Measurements from ENCODE around the gene SPAG16.

The SPAG16 gene

DNA sequence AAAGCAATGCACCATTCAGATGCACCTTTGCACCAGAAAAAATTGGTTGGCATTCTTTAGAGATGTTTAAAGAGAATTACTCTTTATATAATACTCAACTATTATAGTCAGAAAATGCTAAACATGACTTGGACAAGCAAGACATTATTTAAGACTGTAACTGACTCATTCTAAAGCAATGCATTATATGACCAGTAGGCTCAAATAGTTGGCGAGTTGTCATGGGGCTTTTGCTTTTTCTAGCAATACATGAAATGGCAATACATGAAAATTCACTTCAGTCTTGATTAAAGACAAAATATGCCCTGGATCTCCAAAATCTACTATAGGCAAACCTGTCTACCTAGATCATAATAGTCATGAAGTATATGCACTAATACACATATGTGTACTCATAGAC is 909.7 kb downstream of the SPAG16 start:
- peak; percentile 4 for DNase-seq

DNA sequence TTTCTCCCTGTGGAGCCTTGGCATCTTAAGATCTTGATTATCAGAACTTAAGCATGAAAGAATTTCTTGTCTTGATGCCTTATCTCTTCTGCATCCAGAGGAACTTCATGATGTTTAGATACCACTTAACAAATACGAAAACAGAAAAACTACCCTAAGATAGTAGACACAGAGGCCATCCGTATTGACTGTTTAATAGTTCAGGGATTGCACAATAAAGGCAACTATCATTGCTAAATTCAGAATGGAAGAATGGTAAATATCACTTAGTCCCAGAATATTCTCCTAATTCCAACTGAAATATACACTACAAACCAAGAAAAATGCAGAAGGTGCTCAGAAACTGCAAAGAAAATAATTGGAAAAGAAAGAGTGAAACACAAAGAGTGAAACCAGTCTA is 912.0 kb downstream of the SPAG16 start:
- no peak for DNase-seq

DNA sequence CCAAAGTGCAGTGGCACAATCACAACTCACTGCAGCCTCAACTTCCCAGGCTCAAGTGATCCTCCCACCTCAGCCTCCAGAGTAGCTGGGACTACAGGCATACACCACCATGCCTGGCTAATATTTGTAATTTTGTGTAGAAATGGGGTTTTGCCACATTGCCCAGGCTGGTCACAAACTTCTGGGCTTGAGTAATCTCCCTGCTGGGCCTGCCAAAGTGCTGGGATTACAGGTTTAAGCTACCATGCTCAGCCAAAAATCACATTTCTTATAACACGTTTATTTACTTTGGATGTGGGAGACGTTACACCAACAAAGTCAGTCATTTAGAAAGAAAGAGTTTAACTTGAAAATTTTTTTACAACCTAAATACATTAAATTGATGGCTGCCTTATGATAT is 917.6 kb downstream of the SPAG16 start:
- DNase-seq, result no peak

DNA sequence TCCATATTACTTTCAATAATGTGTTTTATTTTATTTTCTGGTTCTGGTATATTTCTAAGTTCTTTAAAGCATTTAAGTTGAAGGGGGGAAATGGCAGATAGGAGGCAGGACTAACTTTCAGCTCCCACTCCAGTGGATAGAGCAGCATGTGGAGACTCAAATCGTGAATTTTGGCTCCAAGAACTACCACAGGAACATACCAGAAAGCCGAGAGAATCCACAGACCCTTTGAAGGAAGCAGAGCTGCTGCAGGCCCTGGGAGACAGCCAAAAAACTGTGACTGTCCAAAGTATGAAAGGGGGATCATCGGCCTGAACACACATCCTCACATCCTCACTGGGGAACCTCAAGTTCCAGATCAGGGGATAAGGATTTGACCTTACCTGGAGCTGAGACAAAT is 919.0 kb downstream of the SPAG16 start:
- DNase-seq, result no peak

DNA sequence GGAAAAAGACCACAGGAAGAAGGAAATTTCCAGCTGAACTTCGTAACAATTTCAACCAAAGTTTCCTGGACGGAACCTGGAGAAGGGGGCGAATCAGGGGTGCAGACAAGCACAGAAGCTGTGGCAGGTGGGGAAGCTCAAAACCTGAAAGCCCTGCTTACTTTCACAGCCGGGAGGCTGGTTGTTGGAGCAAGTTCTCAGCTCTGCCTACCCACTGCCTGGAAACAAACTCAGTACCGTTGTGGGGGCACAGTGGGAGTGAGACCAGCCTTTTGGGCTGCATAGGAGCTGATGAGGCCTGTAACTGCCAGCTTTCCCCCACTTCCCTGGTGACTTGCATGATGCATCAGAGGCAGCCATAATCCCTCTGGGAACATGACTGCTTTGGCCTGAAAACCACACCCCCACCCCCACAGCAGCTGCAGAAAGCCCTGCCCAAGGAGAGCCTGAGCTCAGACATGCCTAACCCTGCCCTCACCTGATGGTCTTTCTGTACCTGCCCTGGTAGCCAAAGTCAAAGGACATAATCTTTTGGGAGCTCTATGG is 919.6 kb downstream of the SPAG16 start:
- DNase-seq, result no peak

DNA sequence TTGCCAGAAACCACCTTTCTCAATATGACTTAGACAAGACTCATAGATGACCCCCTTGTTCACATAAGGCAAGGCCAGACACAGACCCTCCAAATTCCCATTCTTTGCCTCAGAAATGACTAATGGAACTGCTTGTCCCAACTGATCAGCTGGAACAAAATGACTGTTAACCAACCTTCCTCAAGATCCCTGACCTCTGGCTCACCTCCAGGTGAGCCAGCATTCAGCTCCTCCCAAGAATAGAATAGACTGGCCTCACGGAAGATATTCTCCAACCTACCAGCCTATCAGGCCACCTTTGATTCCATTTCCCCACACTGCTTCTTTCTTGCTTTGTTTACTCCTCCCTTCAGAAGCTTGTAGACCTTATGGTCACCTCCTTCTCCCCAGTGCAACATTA is 930.8 kb downstream of the SPAG16 start:
- DNase-seq, result no peak

DNA sequence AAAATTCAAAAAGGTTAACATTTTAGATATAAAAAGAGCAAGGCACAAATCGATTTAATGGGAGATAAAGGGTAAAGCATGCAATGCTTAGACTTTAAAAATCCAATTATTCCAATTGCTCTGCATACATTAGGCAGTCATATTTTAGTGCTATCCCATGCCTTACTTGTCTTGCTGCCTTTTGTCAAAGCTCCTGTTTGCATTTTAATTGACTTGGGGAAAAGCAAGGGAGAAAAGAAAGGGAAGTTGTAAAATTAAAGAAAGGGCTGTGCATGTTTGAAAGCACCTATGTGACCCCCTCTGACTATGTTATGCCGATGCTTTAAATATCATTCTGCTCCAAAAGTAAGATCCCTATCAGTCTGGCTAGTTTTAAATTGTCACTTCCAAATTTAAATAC is 932.9 kb downstream of the SPAG16 start:
- DNase-seq, result no peak

DNA sequence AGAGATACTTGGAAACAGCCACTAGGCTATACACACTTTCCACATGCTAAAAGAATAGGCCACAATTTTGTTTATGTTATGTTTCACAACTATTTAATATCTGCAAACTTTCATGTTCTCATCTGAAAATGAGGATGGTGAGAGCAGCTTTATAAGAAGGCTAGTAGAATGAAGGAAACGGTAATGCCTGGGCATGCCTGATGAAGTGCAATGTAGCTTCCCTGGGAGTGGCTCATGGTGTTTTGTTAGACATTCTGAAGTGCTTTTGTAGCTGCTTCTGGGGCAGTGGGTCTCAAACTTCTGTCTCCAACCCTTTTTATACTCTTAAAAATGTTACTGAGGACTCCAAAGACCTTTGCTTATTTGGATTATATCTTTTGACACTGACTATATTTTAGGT is 933.3 kb downstream of the SPAG16 start:
- no peak for DNase-seq

DNA sequence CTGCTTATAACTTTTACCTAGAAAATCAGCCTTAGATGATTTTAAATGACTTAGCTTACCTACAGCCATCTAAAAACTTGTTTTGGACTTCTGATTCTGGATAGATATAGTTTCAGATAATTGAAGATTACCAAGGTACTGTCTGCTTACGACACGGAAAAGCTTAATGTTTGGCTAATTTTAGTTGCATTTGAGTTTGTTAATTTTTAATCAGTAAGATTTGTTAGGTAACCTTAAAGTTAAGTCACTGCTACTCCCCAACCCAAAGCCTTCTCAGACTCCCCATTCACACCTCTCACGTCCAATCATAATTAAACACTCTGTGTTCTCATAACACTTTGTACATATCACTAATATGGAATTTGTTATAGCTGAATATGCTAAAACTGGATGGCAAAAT is 936.0 kb downstream of the SPAG16 start:
- DNase-seq, result no peak

DNA sequence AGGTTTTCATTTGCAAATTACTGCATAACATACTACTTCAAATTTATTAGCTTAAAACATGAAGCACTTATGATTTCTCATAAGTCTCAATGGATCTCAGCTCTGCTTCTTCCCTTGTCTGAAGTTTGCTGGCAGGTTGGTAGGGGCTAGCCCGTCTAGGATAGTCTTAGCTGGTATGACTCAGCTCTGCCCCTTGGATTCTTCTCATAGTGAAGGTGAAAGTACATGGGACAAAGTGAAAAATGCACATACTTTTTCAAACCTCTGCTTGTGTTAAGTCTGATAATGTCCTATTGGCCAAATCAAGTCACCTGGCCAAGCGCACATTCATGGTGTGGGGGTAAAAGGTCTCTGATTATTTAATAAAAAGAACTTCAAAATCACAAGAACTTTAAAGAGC is 941.8 kb downstream of the SPAG16 start:
- no peak for DNase-seq

DNA sequence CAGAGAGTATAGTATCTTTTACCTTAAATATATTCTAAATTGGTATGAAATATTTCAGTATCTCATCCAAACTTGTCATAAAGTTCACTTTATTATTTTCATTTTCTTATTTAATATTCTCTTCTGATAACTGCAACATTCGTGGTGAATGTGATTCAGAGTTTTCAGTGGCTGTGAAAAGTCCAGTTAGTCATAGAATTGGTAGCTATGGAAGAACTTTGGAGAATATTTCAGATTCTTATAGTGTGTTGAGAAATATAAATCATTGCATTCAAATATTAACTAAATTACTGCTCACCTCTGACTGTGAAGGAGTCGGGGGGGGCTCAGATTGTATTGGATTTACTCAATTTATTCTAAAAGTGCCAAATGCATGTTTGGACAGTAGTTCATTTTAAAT is 948.0 kb downstream of the SPAG16 start:
- DNase-seq, result no peak

DNA sequence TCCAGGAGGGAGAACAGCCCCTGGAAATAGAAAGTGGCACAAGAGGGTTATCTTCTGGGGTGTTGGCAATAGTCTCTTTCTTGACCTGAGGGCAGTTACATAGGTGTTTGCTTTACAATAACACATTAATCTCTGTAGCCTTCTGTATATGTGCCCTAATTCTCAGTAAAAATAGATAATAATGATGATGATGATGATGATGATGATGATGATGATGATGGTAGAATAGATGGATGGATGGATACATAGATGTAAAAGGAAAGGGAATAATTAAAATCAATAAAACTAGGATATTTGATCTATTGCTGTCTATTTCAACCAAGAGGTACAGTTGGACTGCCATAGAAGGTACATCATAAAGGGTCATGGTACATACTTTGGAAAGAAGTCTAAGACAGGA is 948.9 kb downstream of the SPAG16 start:
- no peak for DNase-seq

DNA sequence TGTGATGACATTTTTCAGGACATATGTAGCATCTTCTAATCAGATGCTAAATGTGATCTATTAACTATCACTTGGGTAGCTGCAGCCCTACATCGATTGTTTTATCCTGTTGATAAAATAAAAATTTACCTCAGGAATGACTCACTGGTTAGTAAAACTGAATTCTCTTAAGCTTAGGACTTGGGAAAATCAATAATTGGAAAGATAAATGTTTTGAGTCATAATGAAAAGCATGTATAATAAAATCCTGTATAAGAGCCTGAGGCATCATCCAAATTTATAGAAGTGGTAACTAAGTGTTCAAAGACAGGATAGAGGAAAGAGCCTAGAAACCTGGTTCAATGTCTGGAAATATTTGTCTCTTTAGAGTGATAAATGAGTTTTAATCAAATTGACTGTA is 958.5 kb downstream of the SPAG16 start:
- DNase-seq, result no peak

DNA sequence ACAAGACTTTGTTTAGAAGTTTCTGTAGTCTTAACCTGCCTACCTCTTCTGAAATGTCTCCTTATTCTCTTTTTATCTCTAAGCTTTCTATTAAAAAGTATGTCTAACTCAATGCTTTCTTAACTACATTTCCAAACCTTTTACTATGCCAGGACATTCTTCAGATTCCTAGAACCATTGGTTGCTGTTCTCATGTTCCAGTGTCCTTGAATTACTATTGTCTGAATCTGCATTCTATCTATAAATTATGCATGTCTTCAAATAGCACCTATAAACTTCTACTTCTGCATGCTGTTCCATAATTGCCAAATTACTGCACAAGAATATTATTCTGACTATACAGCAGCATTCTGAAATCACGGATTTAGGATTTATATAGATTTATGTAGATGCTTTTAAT is 960.6 kb downstream of the SPAG16 start:
- DNase-seq, result no peak

DNA sequence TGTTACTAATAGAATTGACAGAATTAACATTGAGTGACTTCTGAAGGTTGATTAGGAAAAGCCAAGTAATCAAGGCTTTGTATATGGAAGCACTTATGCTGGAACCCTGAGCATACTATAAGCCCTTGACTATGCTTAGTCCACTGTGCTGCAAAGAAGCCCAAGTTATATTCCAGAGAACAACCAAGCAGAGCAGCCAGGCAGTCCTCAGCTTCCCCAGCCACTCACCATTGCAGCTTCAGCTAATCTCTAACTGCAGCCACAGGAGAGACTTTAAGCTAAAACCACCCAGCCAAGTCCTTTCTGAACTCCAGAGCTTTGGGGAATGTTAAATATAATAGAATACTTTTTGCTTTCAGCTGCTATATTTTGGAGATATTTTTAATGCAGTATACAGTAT is 962.2 kb downstream of the SPAG16 start:
- DNase-seq, result no peak

DNA sequence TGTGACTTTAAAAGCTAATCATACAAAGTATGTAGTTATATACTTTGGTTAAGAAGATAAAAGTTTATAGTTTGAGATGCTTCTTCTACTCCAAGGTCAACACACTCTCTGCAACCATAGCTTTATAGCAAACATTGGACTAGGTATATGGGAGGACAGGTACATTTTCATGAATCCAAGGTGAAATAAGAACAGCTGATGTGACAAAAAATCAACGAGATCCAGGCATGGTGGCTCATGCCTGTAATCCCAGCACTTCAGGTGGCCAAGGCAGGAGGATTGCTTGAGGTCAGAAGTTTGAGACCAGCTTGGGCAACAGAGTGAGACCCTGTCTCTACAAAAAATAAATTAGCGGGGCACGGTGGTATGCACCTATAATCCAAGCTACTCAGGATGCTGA is 963.3 kb downstream of the SPAG16 start:
- DNase-seq, result no peak

DNA sequence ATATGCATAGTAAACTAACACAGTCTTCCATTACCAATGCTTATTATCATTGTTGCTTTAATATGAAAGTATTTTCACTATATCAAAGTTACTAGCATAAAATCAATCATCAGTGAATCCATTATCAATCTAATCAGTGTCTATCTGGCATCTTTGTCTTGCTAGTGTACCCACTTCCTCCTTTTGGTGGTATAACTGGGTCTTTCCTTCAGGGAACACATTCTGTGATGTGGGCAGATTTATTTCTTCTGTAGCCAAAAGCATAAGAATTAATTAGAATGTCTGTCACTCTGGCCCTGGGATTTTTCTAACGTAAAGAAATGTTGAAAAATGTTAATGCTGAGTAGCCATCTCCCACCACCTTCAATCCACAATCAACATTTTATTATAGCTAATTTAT is 970.8 kb downstream of the SPAG16 start:
- no peak for DNase-seq

DNA sequence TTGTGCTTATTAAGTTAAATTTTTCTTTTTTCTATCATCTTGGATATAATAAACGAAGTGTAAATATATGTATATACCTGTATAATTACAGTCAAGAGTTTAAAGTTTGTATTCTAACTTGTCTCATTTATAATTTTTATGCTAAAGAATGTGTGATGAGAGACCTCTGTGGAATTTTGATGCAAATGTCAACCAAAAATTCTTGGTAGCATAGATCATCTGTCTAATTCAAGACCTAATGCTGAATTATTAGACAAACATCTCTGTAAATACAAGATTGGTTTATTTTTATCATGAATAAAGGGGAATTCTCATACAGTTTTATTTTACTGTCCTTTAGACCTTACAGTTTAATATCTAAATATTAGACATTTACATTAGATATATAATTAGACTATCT is 977.4 kb downstream of the SPAG16 start:
- DNase-seq, result no peak

DNA sequence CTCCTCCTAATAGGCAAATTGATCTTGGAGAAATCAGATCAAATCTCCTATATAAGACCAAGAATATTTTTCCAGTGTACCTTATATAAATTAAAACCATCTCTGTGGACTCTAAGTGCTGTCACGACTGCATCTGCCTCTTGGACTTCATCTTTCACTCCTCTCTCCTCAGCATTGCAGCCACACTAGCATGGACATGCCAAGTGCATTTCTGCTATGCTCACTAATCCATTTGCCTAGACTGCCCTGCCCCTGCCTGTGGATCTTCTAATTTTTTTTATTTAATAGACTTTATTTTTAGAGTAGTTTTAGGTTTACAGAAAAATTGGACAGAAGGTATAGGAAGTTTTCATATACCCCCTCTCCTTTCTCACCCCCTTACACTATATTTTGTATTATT is 979.9 kb downstream of the SPAG16 start:
- DNase-seq, result no peak

DNA sequence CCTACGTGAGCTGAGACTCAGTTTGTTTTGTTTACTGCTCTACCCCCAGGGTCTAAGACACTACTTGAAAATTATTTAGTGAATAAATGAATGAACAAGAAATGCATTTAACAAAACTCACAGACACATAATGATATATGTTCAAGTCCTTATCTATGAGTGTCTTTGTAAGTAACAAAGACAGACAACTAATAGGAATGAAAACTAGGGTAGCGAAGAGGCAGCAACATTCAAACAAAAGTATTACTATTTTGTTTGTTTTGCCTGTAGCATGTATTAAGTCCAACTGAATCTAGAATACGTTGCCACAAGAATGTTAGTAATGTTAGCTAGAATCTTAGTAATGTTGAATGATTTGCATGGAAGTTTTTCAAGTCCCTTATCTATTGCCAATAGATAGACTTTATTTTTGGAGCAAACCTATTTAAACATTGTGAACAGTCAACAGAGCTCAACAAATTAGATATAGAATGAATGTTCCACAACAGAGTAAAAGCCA is 981.8 kb downstream of the SPAG16 start:
- no peak for DNase-seq

DNA sequence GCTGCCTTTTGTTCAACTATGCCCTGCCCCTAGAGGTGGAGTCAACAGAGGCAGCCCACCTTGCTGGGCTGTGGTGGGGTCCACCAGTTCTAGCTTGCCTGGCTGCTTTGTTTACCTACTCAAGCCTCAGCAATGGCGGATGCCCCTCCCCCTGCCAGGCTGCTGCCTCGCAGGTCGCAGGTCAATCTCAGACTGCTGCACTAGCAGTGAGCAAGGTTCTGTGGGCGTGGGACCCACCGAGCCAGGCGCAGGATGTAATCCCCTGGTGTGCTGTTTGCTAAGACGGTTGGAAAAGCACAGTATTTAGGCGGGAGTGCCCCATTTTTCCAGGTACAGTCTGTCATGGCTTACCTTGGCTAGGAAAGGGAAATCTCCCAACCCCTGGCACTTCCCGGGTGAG is 993.6 kb downstream of the SPAG16 start:
- no peak for DNase-seq

DNA sequence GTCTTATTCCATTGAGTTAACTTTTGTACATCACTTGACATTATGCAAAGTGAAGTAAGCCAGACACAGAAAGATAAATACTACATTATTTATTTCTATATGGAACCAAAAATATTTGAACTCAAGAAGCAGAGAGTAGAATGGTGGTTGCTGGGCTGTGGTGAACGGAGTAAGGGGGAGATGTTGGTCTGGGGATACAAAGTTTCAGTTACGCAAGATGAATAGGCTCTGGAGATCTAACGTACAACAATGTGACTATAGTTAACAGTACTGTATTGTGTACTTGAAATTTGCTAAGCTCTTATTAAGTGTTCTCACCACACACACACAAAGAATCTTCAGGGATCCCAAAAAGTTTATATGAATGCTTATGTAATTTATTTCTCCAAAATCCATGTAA is 1001.7 kb downstream of the SPAG16 start:
- no peak for DNase-seq

DNA sequence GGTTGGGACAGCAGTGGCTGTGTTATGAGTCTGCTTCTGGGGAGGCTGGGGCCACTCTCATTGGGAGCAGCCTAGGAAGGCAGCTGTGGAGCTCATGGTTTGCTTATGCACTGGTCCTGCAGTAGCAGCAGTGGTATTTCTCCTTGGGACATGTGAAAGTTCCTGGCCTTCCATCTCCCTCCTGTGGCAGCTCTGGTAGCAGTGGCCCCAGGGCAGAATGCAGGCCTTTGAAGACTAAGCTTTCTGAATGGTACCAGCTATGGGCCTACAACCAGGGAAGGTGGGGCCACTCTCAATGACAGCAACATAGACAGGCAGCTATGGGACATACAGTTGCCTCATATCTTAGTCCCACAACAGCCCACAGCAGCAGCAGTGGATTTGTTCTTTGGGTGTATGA is 1009.3 kb downstream of the SPAG16 start:
- DNase-seq, result no peak

DNA sequence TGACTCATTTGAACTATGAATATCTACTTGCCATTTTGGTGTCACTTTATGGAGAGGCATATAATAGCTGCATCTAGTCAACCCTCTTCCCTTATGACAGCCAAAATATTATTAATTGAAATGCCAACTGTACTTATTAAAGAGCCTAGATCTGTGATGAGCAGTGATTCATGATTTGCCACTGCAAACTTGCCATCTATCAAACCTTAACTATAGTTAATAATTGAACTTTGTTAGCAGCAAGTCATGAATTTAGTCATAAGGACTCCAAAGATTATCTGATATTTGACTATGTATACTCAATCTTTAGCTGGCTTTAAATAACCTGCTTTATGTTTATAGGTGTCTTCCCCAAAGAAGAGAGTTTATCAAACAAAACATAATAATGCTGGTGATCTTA is 1010.2 kb downstream of the SPAG16 start:
- DNase-seq, result no peak

DNA sequence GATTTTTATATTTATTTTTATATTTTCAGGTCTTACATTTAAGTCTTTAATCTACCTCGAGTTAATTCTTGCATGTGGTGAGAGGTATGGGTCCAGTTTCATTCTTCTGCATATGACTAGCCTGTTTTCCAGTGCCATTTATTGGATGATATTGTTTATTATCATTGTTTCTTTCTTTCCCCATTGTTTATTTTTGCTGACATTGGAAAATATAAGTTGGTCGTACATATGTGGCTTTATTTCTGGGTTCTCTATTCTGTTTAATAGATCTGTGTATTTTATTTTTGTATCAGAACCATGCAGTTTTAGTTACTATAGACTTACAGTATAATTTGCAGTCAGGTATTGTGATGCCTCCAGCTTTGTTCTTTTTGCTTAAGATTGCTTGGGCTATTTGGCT is 1013.2 kb downstream of the SPAG16 start:
- no peak for DNase-seq

DNA sequence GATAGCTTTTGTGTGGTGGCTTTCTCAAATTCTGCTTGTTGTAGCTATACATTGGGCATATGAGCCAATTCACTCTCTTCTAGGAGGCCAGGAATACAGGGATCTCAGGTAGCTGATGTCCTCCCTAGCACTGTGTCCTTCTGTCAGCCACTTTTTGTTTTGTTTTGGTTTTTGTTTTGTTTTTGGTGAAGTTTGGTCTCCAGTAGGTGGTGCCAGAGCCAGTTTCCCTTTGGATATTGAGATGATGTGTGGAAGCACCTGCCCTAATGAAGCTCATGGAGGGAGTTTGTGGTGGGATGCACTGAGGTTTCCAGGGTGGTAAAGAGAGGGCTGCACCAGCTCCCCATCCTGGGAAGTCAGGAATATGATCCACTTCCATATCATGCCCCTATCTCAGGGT is 1026.1 kb downstream of the SPAG16 start:
- no peak for DNase-seq

Measured in T1000 (cell line).